Mammary epithelial cell (primary cell): ENCODE measurements around the gene SLC9A4.

Experiments
- EZH2 ChIP-seq: IDR thresholded peaks from 2 replicates; pipeline ENCODE4 v1.6.1; 2012; ENCODE audit warnings: low read length, inconsistent platforms, borderline replicate concordance
- TF ChIP-seq, protein P1 (sequence below), 2 donors: IDR thresholded peaks in 1 of 2; conservative IDR thresholded peaks in 1 of 2; 2 replicates each; pipeline ENCODE4 v1.5.1; 2011 to 2012; ENCODE audit warnings: inconsistent platforms in 2 of 2, low read length in 2 of 2, mild to moderate bottlenecking in 2 of 2, control low read depth in 1 of 2, low read depth in 1 of 2; ENCODE audit not compliant: insufficient read depth in 1 of 2; ENCODE audit errors: extremely low read depth in 1 of 2

DNA sequence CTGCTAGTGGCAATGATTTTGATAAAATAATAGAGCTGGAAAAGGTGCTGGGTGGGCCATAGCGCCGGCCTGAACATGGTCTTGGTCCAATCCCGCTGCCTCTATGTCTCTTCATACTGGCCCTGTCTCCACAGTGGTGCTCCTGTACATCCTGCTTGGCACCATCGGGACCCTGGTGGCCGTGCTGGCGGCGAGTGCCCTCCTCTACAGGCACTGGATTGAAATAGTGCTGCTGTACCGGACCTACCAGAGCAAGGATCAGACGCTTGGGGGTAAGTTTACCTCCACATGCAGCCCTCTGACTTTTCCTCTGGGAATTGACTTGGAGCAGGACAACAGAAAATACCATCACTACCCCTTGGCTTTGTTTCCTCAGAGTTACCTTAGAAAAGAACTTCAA is 26.1 kb upstream of the SLC9A4 start:
- TF ChIP-seq, protein P1, sequence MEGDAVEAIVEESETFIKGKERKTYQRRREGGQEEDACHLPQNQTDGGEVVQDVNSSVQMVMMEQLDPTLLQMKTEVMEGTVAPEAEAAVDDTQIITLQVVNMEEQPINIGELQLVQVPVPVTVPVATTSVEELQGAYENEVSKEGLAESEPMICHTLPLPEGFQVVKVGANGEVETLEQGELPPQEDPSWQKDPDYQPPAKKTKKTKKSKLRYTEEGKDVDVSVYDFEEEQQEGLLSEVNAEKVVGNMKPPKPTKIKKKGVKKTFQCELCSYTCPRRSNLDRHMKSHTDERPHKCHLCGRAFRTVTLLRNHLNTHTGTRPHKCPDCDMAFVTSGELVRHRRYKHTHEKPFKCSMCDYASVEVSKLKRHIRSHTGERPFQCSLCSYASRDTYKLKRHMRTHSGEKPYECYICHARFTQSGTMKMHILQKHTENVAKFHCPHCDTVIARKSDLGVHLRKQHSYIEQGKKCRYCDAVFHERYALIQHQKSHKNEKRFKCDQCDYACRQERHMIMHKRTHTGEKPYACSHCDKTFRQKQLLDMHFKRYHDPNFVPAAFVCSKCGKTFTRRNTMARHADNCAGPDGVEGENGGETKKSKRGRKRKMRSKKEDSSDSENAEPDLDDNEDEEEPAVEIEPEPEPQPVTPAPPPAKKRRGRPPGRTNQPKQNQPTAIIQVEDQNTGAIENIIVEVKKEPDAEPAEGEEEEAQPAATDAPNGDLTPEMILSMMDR (conservative IDR thresholded peaks at IDR 0.05 in 1 of 2, IDR thresholded peaks at IDR 0.05 in 1 of 2; ENCODE audit: extremely low read depth in 1 of 2, insufficient read depth in 1 of 2, low read depth in 1 of 2, low read length in 2 of 2) = no peak
- TF ChIP-seq EZH2 = no peak
